Smooth muscle cell (in vitro differentiated cells): ENCODE data around the gene STAG1. TPM values are rescaled to one million over a fixed set of nuclear protein-coding genes. Genes with fewer than 3 reads are reported as not detected.

Experiments used
- DNase-seq: peaks from one replicate; lab custom pipeline; 2025; ENCODE audit not compliant: unreplicated experiment; lab: John Stamatoyannopoulos, UW
- H2AFZ ChIP-seq: fragments of 200-600 bp; sonication (generic); 2 replicates; pipeline ENCODE4 v1.6.0; 2016; ENCODE audit warnings: antibody characterized with exemption, low read depth, mild to moderate bottlenecking
- H3F3A ChIP-seq: fragments of 200-600 bp; sonication (generic); 2 replicates; pipeline ENCODE4 v1.6.0; 2017; ENCODE audit warnings: antibody characterized with exemption, low read depth
- H3K27ac ChIP-seq: fragments of 200-600 bp; sonication (generic); 2 replicates; pipeline ENCODE4 v1.5.1; 2016; ENCODE audit warnings: low read depth, mild to moderate bottlenecking
- H3K27me3 ChIP-seq: fragments of 200-600 bp; sonication (generic); 2 replicates; pipeline ENCODE4 v1.6.1; 2016; ENCODE audit warnings: low read depth, mild to moderate bottlenecking
- H3K36me3 ChIP-seq: fragments of 200-600 bp; sonication (generic); 2 replicates; pipeline ENCODE4 v1.5.1; 2016; ENCODE audit warnings: low read depth
- H3K4me1 ChIP-seq: fragments of 200-600 bp; sonication (generic); 2 replicates; pipeline ENCODE4 v1.5.1; 2016; ENCODE audit warnings: low read depth
- H3K4me2 ChIP-seq: fragments of 200-600 bp; sonication (generic); 2 replicates; pipeline ENCODE4 v1.6.0; 2016; ENCODE audit warnings: mild to moderate bottlenecking
- H3K4me3 ChIP-seq: fragments of 200-600 bp; sonication (generic); 2 replicates; pipeline ENCODE4 v1.5.1; 2016; ENCODE audit warnings: mild to moderate bottlenecking
- H3K79me2 ChIP-seq: fragments of 200-600 bp; sonication (generic); 2 replicates; pipeline ENCODE4 v1.6.0; 2016; ENCODE audit warnings: low read depth, mild to moderate bottlenecking
- H3K9ac ChIP-seq: fragments of 200-600 bp; sonication (generic); 2 replicates; pipeline ENCODE4 v1.6.0; 2016; ENCODE audit warnings: low read depth
- H3K9me3 ChIP-seq: fragments of 200-600 bp; sonication (generic); replicated peaks from 2 replicates; pipeline ENCODE4 v1.5.1; 2016; ENCODE audit warnings: low read depth
- H4K20me1 ChIP-seq: fragments of 200-600 bp; sonication (generic); 2 replicates; pipeline ENCODE4 v1.6.0; 2016; ENCODE audit warnings: low read depth
- WGBS: methylation state at CpG from one replicate; pipeline ENCODE4 v1.1.7; 2016; ENCODE audit warnings: low lambda C conversion rate; 5-methylcytosine and 5-hydroxymethylcytosine counted together
- polyA plus RNA-seq: library from polyadenylated mRNA; unstranded; fragments of >200 nt; fragmentation: Nextera tagmentation; extraction: Ambion mirVana; gene quantifications from 2 replicates; pipeline ENCODE4 v1.2.1, GENCODE V29; 2016
- total RNA-seq: library from RNA; depleted of rRNA; stranded (reverse); fragments of >200 nt; gene quantifications from 2 replicates; pipeline ENCODE4 v1.2.3, GENCODE V29; 2014
- TF ChIP-seq, protein P1 (sequence below): fragments of 200-600 bp; sonication (generic); IDR thresholded peaks from 2 replicates; pipeline ENCODE4 v1.5.1; 2017; ENCODE audit warnings: borderline replicate concordance, mild to moderate bottlenecking, antibody characterized with exemption; ENCODE audit not compliant: insufficient read depth, poor library complexity, severe bottlenecking

STAG1 gene
- total and polyA plus RNA-seq, 2 experiments from 2014 or later, result 14.6 to 29.5 TPM

DNA sequence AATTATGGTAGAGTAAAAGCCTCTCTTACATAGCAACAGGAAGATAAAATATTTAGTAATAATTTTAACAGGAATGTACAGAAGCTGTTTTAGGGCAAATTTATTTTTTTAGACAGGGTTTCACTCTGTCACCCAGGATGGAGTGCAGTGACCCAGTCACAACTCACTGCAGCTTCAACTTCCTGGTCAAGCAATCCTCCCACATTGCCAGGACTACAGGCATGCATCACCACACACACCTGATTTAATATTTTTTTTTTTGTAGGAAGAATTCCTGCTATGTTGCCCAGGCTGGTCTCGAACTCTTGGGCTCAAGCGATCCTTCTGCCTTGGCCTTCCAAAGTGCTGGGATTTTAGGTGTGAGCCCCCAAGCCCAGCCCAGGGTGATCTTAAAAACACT, 440.9 kb downstream of the STAG1 start:
- WGBS, result 94% methylated on average over 2 of the region's 2 CpGs

DNA sequence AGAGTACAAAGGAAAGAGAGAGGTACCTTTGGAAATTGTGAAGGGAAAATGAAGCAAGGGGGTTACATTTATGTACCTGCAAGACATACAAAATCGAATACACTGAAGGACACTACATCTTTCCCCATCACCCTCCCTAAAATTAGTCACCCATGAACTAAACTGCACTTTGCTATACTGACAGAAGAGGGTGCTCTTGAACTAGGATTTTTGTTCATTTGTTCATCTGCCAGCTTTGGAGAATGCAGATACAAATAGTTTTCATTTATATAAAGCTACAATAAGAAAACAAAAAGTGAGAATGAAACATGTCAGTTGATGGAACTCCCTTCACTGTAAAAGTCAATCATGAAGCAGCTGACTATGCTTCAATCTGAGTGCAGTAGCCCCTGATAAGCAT, 446.3 kb downstream of the STAG1 start:
- H3K4me2 ChIP-seq, result no peak overlapping the region
- no peaks in the 10 kb centered on the region for H3K36me3 ChIP-seq
- no peak overlapping the region for H3K4me3 ChIP-seq
- no peaks in the 10 kb centered on the region for H3K9me3 ChIP-seq
- H3K27me3 ChIP-seq, result no peaks in the 10 kb centered on the region
- 53% methylated on average over 1 of the region's 1 CpG for WGBS
- TF ChIP-seq, protein P1, sequence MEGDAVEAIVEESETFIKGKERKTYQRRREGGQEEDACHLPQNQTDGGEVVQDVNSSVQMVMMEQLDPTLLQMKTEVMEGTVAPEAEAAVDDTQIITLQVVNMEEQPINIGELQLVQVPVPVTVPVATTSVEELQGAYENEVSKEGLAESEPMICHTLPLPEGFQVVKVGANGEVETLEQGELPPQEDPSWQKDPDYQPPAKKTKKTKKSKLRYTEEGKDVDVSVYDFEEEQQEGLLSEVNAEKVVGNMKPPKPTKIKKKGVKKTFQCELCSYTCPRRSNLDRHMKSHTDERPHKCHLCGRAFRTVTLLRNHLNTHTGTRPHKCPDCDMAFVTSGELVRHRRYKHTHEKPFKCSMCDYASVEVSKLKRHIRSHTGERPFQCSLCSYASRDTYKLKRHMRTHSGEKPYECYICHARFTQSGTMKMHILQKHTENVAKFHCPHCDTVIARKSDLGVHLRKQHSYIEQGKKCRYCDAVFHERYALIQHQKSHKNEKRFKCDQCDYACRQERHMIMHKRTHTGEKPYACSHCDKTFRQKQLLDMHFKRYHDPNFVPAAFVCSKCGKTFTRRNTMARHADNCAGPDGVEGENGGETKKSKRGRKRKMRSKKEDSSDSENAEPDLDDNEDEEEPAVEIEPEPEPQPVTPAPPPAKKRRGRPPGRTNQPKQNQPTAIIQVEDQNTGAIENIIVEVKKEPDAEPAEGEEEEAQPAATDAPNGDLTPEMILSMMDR, result no peak
- no peaks in the 10 kb centered on the region for H3F3A ChIP-seq
- H4K20me1 ChIP-seq, result no peaks in the 10 kb centered on the region
- H3K79me2 ChIP-seq, result no peaks in the 10 kb centered on the region
- no peak overlapping the region for H3K27ac ChIP-seq
- no peaks in the 10 kb centered on the region for H3K4me1 ChIP-seq
- no peak for DNase-seq
- no peak overlapping the region for H3K9ac ChIP-seq
- H2AFZ ChIP-seq, result no peak overlapping the region

More for the DNA sequence above, 440.9 kb downstream of the STAG1 start:
- Histone ChIP-seq H3K27ac (no peak overlapping the region), H3K79me2 (no peaks in the 10 kb centered on the region), H3F3A (no peaks in the 10 kb centered on the region), H3K27me3 (no peaks in the 10 kb centered on the region), H2AFZ (no peak overlapping the region), H3K4me3 (no peak overlapping the region), H3K4me1 (no peaks in the 10 kb centered on the region), H3K9me3 (no peaks in the 10 kb centered on the region), H3K9ac (no peak overlapping the region), H4K20me1 (no peaks in the 10 kb centered on the region), H3K4me2 (no peak overlapping the region), H3K36me3 (no peaks in the 10 kb centered on the region)
- TF ChIP-seq, protein P1, result no peak
- DNase-seq, result no peak

DNA sequence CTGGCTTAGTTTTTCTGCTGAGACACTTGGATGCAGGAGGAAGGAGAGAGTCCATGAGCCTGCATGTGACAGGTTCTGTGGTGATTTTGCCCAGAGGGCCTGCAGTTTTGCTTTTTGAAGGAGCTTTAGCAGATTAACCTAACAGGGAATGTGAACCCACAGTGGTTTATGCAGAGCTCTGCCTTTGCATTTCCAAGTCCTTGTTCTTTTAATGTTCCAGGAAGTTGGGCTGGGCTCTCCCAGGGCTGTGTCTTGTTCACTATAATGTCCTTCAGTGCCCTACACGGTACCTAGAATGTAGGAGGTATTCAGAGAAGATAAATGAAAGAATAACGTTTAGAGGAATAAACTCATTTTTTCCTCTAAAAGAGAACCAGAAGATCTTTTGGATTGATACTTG, 451.7 kb downstream of the STAG1 start:
- Histone ChIP-seq H3K27ac (no peak overlapping the region), H3K4me2 (no peak overlapping the region), H3K4me3 (no peak overlapping the region), H2AFZ (no peak overlapping the region), H3K27me3 (no peaks in the 10 kb centered on the region), H4K20me1 (no peaks in the 10 kb centered on the region), H3K36me3 (no peaks in the 10 kb centered on the region), H3K79me2 (no peaks in the 10 kb centered on the region), H3K9me3 (no peaks in the 10 kb centered on the region), H3K4me1 (no peaks in the 10 kb centered on the region), H3K9ac (no peak overlapping the region), H3F3A (no peaks in the 10 kb centered on the region)
- 97% methylated on average over 2 of the region's 2 CpGs for WGBS
- no peak for DNase-seq
- TF ChIP-seq, protein P1, result no peak

DNA sequence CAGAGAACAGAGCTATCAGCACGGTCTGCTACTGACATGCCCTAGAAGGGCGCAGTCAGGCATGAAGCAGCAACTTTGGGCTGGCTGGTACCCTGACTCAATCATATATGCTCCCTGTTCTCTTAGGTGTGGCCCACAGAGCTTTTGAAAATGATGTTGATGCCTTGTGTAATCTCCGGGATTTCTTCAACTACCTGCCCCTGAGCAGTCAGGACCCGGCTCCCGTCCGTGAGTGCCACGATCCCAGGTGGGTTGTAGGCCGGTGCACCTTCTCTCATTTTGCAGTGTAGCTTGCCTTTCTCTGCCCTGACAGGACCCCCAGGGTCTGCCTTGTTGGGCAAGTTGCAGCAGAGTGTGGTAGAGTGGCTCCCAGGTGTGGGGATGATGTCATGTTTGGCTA, 454.4 kb downstream of the STAG1 start:
- H3K27ac ChIP-seq, result no peak overlapping the region
- no peak for DNase-seq
- H3K4me2 ChIP-seq, result no peak overlapping the region
- no peak overlapping the region for H3K4me3 ChIP-seq
- H3K27me3 ChIP-seq, result no peaks in the 10 kb centered on the region
- 95% methylated on average over 8 of the region's 8 CpGs for WGBS
- H4K20me1 ChIP-seq, result no peaks in the 10 kb centered on the region
- H3K36me3 ChIP-seq, result no peaks in the 10 kb centered on the region
- H3K79me2 ChIP-seq, result no peaks in the 10 kb centered on the region
- H3K4me1 ChIP-seq, result no peaks in the 10 kb centered on the region
- TF ChIP-seq, protein P1, result no peak
- no peaks in the 10 kb centered on the region for H3F3A ChIP-seq
- H3K9me3 ChIP-seq, result no peaks in the 10 kb centered on the region
- no peak overlapping the region for H2AFZ ChIP-seq
- H3K9ac ChIP-seq, result no peak overlapping the region
